Lower leg skin (tissue), 4 donors: ENCODE data around the gene USP2. TPM values are rescaled to one million over a fixed set of nuclear protein-coding genes. Genes with fewer than 3 reads are reported as not detected.
A peak's percentile ranks its signal among the peaks of the same experiment; 100 is the strongest.

Source experiments
- DNase-seq, 2 donors: peaks; one replicate each; pipeline ENCODE4 v3.0.0-alpha.2; 2019; ENCODE audit warnings: low spot score in 2 of 2
- H3K4me3 ChIP-seq: fragments of 200-600 bp; sonication (generic); 2 replicates; pipeline ENCODE4 v1.5.1; 2017; ENCODE audit warnings: mild to moderate bottlenecking, low read depth; ENCODE audit not compliant: poor library complexity, severe bottlenecking
- POLR2A ChIP-seq, 2 donors: fragments of 450-650 bp; IDR thresholded peaks; one replicate each; pipeline ENCODE4 v1.6.1; 2016 to 2017; ENCODE audit warnings: antibody characterized with exemption in 2 of 2, mild to moderate bottlenecking in 1 of 2, moderate library complexity in 1 of 2
- WGBS, 2 donors: methylation state at CpG; one replicate each; pipeline ENCODE4 v1.1.5; 2018; 5-methylcytosine and 5-hydroxymethylcytosine counted together
- intact Hi-C: fragments of 100-400 bp; cut with DNase I; formaldehyde crosslinking; loops from one replicate; pipeline ENCODE4 v1.15.0; 2023; ENCODE audit warnings: low total_unique reads
- total RNA-seq, 4 donors: library from RNA; depleted of rRNA; stranded (reverse); fragments of >200 nt; gene quantifications; one replicate each; pipeline ENCODE4 v1.1.0, GENCODE V29; 2016
- TF ChIP-seq, protein P1 (sequence below), 3 donors: fragments of 450-650 bp; IDR thresholded peaks; one replicate each; pipeline ENCODE4 v1.5.1; 2016; ENCODE audit warnings: antibody characterized with exemption in 3 of 3, mild to moderate bottlenecking in 3 of 3, moderate library complexity in 2 of 3

USP2 gene
- total RNA-seq, 4 donors from 2014 or later = 15.0 to 35.6 (median 18.1) TPM

DNA sequence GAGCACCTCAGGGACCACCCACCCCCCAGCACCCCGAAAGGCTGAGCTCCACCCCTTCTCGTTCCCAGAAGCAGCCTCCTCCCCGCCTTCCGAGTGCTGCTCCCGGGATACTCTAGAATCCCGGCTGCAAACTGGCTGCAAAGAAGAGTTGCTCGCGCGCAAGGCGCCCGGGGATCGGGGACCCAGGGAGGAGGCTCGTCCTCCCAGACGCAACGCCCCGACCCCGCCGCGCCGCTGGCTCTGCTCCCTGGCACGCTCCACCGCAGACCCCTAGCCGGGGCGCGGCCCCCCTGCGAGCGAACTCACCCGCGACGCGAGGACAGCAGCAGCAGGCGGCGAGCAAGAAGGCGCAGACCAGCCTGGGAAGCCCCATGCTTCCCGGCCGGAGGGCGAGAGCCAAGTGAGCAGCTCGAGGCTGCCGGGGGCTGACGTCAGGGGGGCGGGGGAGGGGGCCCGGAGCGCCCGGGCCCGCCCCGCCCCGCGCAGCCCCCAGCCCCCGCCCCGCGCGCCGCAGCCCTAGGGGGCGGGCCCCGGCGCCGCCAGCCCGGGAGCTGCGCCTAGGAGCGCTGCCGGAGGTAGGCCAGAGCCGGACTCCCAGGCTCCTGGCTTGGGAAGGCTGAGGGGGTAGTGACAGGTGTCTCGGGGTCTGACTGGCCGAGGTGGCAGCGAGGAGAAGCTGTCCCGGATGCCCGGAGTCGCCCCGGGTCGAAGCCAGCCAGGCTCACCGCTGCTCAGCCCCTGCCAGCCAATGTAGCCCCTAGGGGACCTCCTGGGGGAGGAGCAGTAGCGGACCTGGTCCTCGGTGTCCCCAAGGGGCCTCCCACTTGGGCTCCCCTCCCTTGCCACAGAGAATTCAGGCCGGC, 64.5 kb downstream of the USP2 start, which contains the start of gene MCAM:
Gene MCAM (minus strand): TSS at position 402 of the 863 bp plus-strand sequence. CDS start 29 bp downstream, at position 373.
- peak within 1 kb of the TSS; percentile 15 for H3K4me3 ChIP-seq
- 5 to 10% methylated on average over 2 to 8 of the region's 74 CpGs for WGBS, 2 donors
- intact Hi-C loops = no loop called here
- DNase-seq = no peak
- TF ChIP-seq POLR2A (IDR thresholded peaks at IDR 0.05) = no peak
- TF ChIP-seq, protein P1, sequence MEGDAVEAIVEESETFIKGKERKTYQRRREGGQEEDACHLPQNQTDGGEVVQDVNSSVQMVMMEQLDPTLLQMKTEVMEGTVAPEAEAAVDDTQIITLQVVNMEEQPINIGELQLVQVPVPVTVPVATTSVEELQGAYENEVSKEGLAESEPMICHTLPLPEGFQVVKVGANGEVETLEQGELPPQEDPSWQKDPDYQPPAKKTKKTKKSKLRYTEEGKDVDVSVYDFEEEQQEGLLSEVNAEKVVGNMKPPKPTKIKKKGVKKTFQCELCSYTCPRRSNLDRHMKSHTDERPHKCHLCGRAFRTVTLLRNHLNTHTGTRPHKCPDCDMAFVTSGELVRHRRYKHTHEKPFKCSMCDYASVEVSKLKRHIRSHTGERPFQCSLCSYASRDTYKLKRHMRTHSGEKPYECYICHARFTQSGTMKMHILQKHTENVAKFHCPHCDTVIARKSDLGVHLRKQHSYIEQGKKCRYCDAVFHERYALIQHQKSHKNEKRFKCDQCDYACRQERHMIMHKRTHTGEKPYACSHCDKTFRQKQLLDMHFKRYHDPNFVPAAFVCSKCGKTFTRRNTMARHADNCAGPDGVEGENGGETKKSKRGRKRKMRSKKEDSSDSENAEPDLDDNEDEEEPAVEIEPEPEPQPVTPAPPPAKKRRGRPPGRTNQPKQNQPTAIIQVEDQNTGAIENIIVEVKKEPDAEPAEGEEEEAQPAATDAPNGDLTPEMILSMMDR (IDR thresholded peaks at IDR 0.05) = no peak

DNA sequence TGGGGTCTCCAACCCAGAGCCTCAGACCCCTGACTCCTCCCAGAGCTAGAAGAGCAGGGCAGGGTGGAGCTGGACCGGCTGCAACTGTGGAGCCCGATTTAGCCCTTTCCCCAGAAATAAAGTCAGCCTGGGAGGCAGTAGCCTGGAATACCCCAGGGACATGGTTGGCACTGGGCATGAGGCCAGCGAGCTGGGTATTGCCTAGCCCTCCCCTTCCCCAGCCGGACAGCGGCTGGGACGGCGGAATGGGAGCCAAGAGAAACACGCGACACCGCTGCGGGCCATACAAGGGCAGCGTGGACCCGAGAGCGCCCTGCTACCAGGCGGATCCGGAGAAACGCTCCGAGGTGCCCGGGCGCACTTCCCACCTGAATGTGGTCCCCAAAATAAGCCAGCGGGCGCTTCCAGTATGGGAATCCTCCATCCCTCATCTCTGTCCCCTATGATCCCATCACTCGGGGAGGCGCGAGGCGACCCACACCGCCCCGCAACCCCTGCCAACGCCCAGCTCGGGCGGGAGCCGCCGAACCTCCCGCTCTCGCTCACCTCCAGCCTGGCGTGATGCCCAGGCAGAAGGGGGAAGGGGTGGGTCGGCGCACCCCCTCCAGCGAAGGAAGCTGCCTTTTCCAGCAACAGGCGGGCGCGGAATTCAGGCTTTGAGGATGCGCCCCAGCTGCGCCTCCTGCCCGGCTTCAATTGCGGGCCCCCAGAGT, 65.3 kb downstream of the USP2 start:
- intact Hi-C loops = no loop called here
- no peak for TF ChIP-seq POLR2A (IDR thresholded peaks at IDR 0.05)
- TF ChIP-seq, protein P1 (IDR thresholded peaks at IDR 0.05) = no peak
- H3K4me3 ChIP-seq = peak overlapping the region; percentile 15
- no peak for DNase-seq
- 0% methylated on average over 15 to 45 of the region's 46 CpGs for WGBS, 2 donors

DNA sequence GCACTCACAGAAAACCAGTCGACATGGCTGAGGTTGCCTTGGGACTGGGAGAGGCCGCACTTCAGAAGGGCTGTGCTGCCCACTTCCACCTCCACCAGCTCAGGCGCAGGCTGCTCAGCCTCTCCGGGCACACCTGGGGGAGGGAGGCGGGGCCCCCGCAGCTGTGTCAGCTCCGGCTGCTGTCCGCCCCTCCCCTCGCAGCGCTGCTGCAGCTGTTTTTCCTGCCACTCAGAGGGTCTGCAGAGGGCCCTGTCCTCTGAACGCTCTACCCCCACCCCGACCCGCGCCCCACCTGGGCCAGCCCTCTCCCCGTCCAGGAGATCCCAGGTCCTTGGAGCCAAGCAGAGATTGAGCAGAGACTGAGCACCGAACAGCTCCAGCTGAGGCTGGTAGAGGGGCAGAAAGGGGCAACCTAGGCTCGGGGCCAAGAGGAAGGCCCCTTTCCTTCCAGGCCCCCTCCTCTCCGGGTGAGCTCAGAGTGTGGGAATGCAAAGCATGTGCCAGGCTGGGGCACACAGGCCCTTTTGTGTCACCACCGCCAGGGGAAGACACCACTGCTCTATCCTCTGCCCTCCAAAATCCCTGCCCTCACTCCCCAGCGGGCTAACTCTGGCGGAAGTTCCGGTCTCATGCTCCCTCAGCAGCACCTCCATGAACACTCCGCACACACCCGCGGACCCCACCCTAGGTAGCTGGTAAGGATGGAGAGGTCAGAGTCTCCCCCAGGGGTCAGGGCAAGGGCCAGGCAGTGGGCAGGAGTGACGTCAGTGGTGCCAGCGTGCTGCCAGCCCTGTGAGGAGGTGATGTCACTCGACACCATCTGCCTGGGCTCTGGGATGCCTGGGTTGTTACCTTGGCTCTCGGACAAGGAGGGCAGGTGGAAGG, 66.1 kb downstream of the USP2 start:
- WGBS, 2 donors = 7 to 9% methylated on average over 18 to 22 of the region's 29 CpGs
- H3K4me3 ChIP-seq = no peak overlapping the region
- TF ChIP-seq, protein P1 (IDR thresholded peaks at IDR 0.05) = no peak
- no peak for TF ChIP-seq POLR2A (IDR thresholded peaks at IDR 0.05)
- no peak for DNase-seq
- intact Hi-C loops = no loop called here

DNA sequence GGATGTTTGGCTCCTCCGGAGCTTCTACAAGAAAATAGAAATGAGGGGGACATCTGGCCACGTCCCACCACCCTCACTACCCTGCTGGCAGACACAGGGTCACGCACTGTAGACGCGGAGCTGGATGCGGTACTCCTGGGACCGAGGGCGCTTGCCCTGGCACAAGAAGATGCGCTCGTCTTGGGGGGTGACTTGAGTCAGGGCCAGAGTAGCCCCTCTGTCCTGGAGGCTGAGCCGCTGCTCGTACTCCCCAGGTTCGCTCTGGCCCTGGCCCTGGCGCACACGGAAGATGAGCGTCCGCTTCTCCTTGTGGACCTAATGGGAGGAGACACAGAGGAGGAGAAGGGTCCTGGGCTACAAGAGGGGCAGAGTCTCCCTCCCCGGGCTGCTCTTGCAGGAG, 66.8 kb downstream of the USP2 start:
- no peak overlapping the region for H3K4me3 ChIP-seq
- intact Hi-C loops = no loop called here
- 66 to 79% methylated on average over 9 to 18 of the region's 18 CpGs for WGBS, 2 donors
- no peak for DNase-seq
- TF ChIP-seq POLR2A (IDR thresholded peaks at IDR 0.05) = no peak
- TF ChIP-seq, protein P1 (IDR thresholded peaks at IDR 0.05) = no peak

DNA sequence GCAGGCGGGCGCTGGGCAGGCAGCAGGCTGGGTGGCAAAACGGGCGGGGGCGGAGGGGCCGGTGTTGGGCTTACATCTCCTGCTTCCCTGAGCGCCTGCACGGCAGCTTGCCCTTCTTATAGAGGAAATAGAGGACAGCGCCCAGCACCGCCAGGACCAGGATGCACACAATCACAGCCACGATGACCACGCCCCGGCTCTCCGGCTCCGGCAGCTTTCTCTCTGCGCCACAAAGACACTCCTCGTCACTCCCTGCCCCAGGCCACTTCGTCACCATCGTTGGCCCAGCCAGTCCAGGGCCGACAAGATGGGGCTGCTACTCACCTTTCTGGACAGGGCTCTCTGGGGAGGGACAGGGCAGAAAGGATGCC, 70.8 kb downstream of the USP2 start:
- TF ChIP-seq, protein P1 (IDR thresholded peaks at IDR 0.05) = no peak
- no peak for TF ChIP-seq POLR2A (IDR thresholded peaks at IDR 0.05)
- intact Hi-C loops = no loop called here
- DNase-seq = no peak
- no peak overlapping the region for H3K4me3 ChIP-seq
- 66 to 69% methylated on average over 19 to 20 of the region's 20 CpGs for WGBS, 2 donors
